Measurements from ENCODE around the gene MAD1L1.

- TF ChIP-seq CTCF (conservative IDR thresholded peaks at IDR 0.05), result no peak
- no peak for TF ChIP-seq ZFX (IDR thresholded peaks at IDR 0.05)
These were observed 334.0 kb downstream of the MAD1L1 start for GRCh38 chr7:1898628-1899185.

Data from C4-2B (cell line).